T-helper 2 cell (primary cell): Measurements from ENCODE around the gene GLYATL2.

Experiments used
- DNase-seq, 5 experiments: peaks; one replicate each; pipeline versions ENCODE4 v3.0.0 to v3.0.0-alpha.2; 2012 to 2022
- total RNA-seq, 2 donors: gene quantifications; one replicate each; lab custom pipeline; 2026; lab: John Stamatoyannopoulos, UW

Gene GLYATL2, protein sequence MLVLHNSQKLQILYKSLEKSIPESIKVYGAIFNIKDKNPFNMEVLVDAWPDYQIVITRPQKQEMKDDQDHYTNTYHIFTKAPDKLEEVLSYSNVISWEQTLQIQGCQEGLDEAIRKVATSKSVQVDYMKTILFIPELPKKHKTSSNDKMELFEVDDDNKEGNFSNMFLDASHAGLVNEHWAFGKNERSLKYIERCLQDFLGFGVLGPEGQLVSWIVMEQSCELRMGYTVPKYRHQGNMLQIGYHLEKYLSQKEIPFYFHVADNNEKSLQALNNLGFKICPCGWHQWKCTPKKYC
- total RNA-seq: 0 to 0.07 reads per million in 2 donors

DNA sequence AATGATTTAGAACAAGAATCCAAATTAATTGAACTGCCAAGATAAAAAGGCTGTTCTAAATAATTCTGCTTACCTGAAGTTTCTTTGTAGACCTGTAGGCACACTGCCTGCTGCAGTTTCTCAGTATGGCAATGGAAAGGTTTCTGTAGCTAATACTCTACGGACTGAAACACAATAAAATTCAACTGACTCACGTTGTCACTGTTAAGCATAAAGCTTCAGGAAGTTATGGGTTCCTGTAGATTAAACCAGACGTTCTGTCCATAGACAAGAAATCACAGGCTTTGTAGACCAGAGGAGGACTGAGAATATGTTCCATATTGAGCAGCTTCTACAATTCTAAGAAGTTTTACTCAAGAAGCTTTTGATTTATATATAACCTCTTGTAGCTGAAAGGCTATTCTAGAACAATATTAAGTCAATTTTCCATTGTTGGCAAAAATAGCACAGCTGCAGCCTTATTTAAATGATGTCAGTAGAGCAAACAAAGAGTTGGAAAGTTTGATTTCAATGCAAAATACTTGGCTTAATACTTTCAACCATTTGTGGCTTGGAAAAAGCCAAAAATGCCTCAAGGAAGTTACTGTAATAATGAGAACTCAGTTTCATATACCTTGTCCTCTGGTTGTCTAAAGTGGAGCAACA, at the start of gene GLYATL2:
GLYATL2 (minus strand) TSS at position 344 of the 645 bp plus-strand sequence. CDS start 5,092 bp downstream, outside the sequence.
- DNase-seq: no peak

DNA sequence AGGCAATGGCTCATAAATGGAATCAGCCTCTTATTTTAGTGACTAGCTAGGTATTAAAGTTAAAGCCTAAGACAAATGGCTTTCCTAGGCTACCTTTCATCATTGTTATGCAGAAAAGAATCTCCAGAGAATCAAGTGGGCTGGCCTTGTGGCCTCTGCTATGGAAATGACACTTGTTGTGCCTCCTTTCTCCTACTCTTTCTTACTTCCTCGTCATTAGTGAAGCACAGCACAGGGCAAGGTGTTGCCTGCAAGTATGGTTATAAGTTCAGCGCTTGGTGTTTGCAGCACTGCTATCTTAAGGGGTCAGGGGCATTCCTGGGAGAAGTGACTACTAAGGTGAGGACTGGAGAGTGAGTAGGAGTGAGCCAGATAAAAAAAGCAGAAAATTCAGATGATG, 49.4 kb upstream of the GLYATL2 start:
- DNase-seq: no peak

DNA sequence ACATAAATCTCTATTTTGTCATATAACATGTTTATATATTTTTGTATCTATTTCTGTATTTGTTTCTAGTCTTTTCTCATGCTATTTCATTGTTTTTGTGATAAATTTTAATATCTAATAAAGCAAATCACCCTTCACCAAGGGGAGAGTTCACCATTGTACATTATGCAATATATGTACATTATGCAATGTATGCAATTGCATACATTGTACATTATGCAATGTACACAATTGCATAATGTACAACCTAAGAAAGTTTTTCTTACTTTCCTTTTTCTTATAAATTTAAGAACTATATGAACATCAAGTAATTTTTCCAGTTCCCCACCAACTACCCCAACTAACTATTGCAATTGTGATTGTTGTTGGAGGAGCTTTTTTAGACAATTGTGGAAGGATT, 44.1 kb upstream of the GLYATL2 start:
- no peak for DNase-seq

DNA sequence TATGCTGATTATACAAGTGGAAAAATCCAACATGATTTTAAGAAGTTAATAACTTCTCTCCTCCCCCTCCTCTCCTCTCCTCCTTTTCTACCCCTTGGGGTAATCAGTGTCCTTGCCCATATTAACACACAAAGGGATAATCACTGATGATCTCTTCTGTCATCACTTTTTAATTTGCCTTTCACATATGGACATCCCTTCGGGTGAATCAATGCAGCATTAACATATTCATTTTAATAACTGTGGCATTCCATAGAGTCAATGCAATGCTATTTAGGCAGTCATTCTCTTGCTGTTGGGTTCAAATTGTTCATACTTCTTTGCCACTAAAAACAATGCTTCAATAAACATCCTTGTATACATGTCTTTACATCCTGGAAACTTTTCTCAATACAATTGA, 42.9 kb upstream of the GLYATL2 start:
- no peak for DNase-seq

DNA sequence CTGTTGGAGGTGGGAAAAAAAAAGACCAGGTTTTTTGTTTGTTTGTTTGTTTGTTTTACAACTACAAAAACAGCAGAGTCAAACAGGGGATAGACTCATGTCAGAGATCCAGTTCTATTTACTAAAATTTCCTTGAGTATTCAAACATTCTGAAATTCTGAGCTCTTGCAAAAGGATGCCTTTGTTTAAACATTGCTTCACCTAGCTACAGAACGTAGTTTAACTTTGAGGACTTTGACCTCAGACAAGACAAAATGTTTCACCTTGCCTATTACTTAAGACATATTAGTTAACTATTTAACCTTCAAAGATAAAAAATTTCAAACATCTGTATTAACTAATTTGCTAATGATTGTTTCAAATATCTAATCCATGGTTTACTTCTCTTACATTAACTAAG, 36.1 kb upstream of the GLYATL2 start:
- DNase-seq: no peak

DNA sequence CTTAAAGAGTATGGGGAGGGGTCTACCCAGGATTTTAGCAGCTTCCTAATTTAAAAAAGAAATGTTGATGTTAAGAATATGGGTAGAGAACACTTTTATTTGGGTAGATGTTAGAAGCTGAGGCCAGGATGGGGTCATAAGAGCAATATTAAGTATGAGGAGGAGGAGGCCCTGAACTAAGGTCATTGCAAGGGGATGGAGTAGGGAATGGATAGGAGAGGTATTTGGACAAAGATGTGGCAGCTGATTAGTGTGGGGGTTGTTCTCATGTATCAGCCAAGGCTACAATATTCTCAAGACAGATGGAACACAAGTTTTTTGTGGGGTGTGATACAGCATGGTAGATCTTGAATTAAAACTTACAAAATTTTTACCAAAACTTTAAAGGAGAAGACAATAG, 35.7 kb upstream of the GLYATL2 start:
- DNase-seq: no peak

DNA sequence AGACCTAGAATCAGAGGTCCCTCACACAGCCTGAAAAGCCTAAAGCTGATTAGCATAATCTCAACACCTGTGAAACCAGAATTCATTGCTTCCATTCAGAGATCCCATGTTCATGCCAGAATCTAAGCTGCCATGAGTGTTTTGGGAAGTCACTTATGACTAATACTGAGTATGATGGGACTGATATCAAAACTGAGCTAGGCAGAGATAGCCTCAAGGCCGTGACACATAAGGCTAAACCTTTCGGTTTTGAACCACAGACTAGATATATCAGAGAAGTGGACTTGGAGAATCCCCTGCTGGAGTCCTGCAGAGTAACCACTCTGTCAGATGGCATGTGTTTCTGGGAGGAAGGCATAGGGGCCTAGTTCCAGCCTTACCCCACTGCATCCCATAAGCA, 23.1 kb upstream of the GLYATL2 start:
- no peak for DNase-seq

DNA sequence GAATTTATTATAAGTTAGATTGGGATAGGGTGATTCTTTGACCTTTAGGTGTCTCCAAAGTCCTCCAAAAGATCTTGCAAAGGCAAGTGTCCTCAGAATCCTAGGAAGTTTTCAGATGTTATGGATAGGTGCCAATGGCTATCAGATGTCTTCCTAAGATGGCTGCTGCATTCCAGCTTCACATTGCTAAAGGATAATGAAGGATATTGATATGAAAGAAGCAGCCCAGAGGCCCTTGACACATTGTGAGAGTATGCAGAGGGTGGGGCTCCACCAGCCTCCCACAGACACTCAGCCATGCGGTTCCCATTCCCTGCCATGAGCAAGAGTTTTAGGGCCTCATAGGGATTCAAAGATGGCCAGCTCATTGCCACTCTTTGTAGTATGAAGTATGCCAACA, 22.3 kb upstream of the GLYATL2 start:
- DNase-seq: no peak

DNA sequence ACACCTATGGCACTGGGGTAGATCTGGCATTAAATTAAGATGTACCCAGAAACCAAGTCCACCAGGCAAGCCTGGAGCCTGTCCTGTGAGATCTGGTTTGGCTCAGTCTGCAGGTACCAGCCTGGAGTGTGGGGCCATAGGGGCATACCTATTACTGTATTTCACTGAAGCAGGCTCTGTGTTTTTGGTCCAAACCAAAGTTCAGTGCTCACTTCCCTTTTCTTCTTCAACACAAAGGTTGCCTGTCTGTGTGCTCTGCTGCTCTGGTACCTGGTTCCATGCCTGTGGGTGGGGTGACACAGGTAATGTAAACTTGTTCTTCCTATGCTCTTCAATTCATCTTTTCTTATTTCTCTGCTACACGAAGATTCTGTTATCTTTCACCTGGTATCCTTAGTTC, 19.8 kb upstream of the GLYATL2 start:
- DNase-seq: no peak

DNA sequence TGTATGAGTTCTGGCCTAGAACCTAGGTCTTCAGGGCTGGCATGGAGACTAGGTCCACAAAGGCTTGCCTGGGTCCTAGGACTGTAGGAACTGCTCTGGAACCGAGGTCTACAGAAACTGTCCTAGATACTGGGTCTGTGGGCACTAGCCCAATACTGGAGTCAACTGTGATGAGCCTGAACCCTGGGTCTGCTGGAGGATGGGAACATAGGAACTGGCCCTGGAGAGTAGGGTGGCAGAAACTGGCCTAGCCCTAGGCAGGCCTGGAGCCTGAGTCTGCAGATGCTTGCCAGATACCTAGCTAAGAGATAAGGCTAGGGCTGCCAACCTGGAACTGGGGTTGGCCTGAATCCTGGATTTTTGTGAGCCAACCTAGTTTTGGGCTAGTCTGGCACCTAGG, 19.2 kb upstream of the GLYATL2 start:
- DNase-seq: no peak

DNA sequence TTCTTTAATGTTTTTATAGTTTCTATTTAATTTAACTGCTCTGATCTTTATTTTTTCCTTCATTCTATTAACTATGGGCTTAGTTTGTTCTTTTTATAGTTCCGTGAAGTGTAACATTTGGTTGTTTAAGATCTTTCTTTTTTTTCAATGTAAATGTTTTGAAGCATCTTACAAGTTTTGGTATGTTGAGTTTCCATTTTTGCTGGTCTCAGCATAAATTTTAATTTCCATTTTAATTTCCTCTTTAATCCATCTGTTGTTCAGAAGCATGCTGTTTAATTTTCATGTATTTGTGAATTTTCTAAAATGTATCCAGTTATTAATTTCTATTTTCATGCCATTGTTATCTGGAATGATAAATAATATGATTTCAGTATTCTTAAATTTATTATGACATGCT, 17.0 kb upstream of the GLYATL2 start:
- DNase-seq: no peak

DNA sequence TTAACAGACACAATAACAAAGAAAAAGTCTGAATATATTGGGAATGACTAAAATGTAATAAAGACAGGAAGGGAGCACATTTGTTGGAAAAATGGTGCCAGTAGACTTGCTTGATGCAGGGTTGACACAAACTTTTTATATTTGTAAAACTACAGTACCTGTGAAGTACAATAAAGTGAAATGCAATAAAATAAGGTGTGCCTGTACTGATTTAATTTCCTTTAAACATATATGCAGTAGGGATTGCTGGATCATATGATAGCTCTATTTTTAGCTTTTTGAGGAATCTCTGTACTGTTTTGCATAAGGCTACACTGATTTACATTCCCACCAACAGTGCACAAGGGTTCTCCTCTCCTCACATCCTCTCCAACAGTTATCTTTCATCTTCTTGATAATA, 12.3 kb upstream of the GLYATL2 start:
- no peak for DNase-seq

DNA sequence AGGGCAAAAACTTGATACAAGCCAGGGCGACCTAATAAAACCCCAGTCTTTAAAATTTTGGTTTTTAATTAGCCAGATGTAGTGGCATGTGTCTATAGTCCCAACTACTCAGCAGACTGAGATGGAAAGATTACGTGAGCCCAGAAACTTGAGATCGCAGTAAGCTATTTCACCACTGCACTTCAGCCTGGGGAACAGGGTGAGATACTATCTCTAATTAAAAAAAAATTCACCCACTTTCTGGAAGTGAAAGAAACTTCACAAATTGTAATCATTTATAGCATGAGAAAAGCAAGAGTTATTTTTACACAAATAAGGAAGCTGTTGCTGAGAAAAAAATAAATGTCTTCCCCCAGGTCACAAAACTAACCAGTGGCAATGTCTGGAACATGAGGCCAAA, 882 bp upstream of the GLYATL2 start:
- no peak for DNase-seq

DNA sequence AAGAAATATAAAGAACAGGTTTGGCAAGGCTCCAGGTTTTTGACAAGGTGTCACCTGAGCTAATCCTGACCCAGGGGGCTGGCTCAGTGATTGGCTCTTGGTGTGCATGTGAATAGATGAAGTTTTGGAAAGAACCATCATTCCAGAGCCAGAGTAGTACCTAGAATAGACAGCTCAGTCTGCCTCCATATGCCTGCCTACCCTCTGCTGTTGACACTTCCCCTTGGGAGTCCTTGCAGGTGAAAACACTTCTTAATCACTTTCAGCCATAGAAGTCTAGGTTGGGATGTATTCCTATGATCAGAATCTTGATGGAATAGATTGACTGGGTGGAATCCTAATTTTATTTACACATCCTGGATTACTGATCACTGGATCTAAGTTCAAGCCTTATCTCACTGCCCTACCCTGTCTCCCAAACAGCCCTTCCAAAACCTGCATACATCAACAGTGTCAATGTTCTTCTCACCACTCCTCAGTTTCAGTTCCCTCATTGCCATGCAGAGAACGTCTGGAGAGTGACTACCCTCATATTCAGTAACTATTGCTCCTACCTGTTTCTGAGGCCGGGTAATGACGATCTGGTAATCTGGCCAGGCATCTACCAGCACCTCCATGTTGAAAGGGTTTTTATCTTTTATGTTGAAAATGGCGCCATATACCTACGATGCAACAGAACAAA, 6.7 kb downstream of the GLYATL2 start:
- no peak for DNase-seq

DNA sequence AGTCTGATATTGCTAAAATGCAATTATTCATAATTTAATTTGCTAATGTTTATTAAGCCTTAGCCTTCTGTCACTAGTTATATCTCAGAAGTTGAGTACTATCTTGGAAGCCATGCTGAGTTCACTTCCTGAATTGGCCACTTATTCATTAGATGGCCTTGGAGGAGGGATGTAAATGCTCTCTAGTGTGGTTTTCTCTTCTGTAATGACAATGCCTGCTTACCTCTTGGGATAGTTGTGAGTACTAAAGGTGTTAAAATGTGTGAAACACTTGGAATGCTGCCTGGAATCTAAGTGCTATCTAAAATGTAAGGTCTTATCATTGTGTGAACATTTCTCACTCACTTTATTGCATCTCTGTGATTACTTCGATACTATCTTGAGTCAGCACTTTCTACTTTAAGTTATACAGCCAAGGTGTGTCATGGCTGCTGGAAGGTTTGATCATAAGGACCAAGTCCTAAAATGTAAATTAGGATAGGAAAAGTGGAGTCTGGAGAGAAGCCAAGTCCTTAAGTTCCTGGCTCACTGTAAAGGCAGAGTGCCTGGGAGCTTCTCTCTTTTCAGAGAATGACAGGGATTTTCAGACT, 12.4 kb downstream of the GLYATL2 start:
- DNase-seq: no peak

DNA sequence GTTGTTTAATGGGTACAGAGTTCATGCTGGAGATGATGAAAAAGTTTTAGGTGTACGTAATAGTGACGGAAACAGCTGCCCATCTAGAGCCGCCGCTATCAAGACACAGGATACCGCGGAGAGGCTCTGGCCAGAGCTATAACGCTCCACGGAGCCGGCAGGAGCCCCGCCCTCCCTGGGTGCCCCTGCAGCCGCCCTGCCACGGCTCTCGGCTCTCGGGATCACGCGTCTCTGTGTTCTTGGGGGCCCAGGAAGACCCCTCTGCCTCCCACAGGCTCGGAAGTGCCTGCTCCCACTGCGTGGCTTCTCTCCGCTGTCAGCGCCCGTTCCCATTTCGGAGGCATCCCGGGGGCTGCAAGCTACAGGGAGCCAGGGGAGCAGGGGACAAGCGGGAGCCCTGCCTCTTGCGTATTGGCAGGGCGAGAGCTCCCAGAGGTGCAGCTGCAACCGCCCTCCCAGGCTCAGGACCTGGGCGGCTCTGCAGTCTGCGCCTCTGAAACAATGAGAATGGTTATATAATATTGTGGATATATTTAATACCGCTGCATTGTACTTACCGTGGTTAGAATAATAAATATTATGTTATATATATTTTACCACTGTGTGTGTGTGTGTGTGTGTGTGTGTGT, 13.7 kb downstream of the GLYATL2 start:
- DNase-seq: no peak

DNA sequence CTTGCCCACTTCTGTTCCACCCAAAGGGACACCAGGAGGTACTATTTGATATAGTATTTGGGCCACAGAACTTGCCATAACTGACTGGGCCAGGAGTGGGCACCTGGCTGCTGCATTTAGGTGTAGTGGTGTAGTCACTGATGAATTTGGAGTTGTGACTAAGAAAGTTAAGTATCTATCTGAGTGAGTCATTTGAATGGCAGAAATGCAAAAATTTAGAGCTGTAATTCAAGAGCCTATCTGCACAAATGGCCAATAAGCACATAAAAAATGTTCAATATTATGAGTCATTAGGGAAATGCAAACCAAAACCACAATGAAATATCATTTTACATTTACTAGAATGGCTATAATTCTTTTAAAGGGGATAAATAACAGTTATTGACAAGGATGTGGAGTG, 14.7 kb downstream of the GLYATL2 start:
- DNase-seq: no peak

DNA sequence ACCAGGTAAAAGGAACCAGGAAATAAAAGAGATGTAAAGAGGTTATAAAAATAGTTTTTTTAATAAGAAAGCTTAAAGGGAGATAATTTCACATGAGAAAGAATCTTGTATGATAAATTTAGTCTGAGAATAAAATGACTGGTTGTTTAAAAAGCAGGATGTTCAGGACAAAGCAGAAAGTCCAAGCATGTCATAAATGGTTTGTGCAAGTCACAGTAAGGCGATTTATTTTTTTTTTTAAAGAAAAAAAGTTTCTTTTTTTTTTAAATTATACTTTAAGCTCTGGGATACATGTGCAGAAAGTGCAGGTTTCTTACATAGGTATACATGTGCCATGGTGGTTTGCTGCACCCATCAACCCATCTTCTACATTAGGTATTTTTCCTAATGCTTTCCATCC, 30.8 kb downstream of the GLYATL2 start:
- DNase-seq: no peak

DNA sequence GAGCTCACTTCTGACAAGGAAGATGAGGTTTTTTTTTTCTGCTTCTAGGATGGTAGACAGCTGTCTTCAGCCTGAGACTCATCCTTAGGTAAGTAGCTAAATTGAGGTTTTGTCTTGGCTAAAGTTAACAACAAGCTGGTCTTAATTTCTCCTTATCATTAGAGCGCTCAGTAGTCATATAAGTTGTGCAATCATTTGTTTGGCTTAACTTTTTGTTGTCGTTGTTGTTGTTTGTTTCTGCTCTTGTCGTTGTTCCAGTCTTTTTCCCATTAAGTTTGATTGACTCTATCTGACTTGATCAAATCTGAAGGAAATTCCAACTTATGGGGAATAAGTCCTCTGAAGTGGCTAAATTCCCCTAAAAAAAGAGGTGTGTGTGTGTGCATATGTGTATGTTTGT, 33.0 kb downstream of the GLYATL2 start:
- DNase-seq: no peak

DNA sequence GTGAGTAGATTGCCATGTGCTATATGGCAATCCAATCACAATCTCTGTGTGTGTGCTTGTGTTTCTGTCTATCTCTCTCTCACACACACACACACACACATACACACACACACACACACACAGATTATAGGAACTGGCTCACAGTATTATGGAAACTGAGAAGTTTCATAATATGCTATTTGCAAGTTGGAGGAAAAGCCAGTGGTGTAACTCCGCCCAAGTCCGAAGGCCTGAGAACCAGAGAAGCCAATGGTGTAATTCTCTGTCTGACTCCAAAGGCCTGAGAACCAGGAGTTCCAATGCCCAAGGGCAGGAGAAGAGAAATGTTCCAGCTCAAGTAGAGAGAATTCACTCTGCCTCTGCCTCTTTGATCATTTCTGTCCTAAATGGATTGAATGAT, 37.2 kb downstream of the GLYATL2 start:
- no peak for DNase-seq

DNA sequence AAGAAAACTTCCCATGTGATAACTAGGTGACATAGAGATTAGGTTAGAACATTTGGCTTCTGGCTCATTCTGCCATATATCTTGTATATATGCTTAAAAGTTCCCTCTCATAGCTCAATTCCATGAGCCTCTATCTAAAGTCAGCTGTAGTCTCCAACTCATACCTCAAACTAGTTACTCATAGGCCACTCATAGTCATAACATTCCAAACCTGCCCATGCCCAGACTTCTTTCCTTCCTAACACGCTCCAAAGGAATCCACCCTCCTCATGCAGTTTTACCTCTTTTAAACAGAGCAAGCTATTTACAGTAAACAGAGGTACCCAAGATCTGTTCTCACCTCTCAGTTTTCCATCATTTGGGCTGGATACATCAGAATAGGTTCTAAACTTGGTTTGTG, 39.4 kb downstream of the GLYATL2 start:
- DNase-seq: no peak

DNA sequence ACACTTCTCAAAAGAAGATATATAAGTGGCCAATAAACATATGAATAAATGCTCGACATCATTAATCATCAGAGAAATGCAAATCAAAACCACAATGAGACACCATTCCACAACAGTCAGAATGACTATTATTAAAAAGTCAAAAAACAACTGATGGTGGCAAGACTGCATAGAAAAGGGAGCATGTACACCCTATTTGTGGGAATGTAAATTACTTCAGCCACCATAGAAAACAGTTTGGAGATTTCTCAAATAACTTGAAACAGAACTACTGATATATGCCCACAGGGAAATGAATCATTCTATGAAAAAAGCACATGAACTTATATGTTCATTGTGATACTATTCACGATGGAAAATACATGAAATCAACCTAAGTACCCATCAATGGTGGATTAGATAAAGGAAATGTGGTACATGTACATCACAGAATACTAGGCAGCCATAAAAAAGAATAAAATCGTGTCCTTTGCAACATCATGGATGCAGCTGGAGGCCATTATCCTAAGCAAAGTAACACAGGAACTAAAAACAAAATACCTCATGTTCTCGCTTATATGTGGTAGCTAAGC, 42.4 kb downstream of the GLYATL2 start:
- DNase-seq: no peak

DNA sequence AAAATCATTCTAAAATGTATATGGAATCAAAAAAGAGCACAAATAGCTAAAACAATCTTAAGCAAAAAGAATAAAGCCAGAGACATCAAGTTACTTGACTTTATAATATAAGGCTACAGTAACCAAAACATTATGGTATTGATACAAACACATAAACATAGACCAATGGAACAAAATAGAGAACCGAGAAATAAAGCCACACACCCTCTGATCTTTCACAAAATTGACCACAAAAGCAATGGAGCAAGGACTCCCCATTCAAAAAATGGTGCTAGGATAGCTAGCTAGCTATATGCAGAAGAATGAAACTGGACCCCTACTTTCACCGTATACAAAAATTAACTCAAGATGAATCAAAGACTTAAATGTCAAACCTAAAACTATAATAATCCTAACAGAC, 43.2 kb downstream of the GLYATL2 start:
- DNase-seq: no peak
